GM18858 (cell line): ENCODE data around the gene DPH7.
"Not testable (repeated sequence)": the region's sequence is repeated elsewhere in the genome, so short reads cannot be mapped to it uniquely, and the experiment has no call there.

Experiments
- ATAC-seq: cut with Tn5 transposase; IDR thresholded peaks from one replicate; pipeline ENCODE4 v1.9.1; 2021; ENCODE audit not compliant: unreplicated experiment

DPH7 gene

GRCh38 chr9:137521405-137521985 is 57.2 kb downstream of the DPH7 start:
- ATAC-seq = no peak

GRCh38 chr9:137520614-137521404 is 57.9 kb downstream of the DPH7 start:
- ATAC-seq = no peak

- ATAC-seq = no peak
These were observed 59.2 kb downstream of the DPH7 start for GRCh38 chr9:137519553-137519952.

GRCh38 chr9:137518661-137519459 is 59.9 kb downstream of the DPH7 start:
- not testable (repeated sequence) for ATAC-seq

GRCh38 chr9:137516144-137516917 is 62.4 kb downstream of the DPH7 start:
- no peak for ATAC-seq

GRCh38 chr9:137515338-137515724 is 63.4 kb downstream of the DPH7 start:
- no peak for ATAC-seq

GRCh38 chr9:137514691-137515337 is 63.9 kb downstream of the DPH7 start:
- no peak for ATAC-seq

- not testable (repeated sequence) for ATAC-seq
These were observed 64.7 kb downstream of the DPH7 start for GRCh38 chr9:137513801-137514570.

- ATAC-seq = not testable (repeated sequence)
These were observed 65.6 kb downstream of the DPH7 start for GRCh38 chr9:137513136-137513535.

GRCh38 chr9:137511758-137512463 is 66.8 kb downstream of the DPH7 start:
- no peak for ATAC-seq

- ATAC-seq = not testable (repeated sequence)
These were observed 67.6 kb downstream of the DPH7 start for GRCh38 chr9:137511126-137511525.

- no peak for ATAC-seq
These were observed 69.5 kb downstream of the DPH7 start for GRCh38 chr9:137509198-137509597.

GRCh38 chr9:137506702-137507171 is 72.0 kb downstream of the DPH7 start:
- no peak for ATAC-seq

GRCh38 chr9:137506274-137506673 is 72.5 kb downstream of the DPH7 start:
- no peak for ATAC-seq

- no peak for ATAC-seq
These were observed 73.1 kb downstream of the DPH7 start for GRCh38 chr9:137505421-137506140.
